DMS114 treated with DMSO at 0.1 percent for 48 hours (cell line): ENCODE data around the gene PLEKHA8.
"Not testable (repeated sequence)": the region's sequence is repeated elsewhere in the genome, so short reads cannot be mapped to it uniquely, and the experiment has no call there.

Source experiments
- DNase-seq: peaks from one replicate; lab custom pipeline; 2025; ENCODE audit not compliant: unreplicated experiment; lab: John Stamatoyannopoulos, UW

Gene PLEKHA8

DNA sequence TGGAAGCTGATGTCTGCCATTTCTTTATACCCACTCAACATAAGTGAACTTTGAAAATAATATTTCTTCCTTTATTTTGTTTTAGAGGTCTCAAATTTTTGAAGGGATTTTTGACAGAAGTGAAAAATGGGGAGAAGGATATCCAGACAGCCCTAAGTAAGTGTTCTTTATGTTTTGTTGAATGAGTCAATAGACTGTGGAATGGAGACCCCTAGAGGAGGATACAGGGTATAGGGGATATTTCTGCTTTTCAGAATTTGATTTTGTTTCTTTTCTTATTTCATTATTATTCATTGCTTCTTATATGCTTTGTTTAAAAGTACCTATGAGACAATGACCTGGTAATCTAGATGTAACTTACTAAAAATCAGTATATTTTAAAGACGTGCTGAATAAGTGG is 34.4 kb downstream of the PLEKHA8 start:
- peak; percentile 34 for DNase-seq

- no peak for DNase-seq
Observed at GRCh38 chr7:30065746-30066145, 37.5 kb downstream of the PLEKHA8 start.

- no peak for DNase-seq
Observed at GRCh38 chr7:30066687-30067086, 38.5 kb downstream of the PLEKHA8 start.

- DNase-seq, result no peak
Observed at GRCh38 chr7:30068117-30068516, 39.9 kb downstream of the PLEKHA8 start.

DNA sequence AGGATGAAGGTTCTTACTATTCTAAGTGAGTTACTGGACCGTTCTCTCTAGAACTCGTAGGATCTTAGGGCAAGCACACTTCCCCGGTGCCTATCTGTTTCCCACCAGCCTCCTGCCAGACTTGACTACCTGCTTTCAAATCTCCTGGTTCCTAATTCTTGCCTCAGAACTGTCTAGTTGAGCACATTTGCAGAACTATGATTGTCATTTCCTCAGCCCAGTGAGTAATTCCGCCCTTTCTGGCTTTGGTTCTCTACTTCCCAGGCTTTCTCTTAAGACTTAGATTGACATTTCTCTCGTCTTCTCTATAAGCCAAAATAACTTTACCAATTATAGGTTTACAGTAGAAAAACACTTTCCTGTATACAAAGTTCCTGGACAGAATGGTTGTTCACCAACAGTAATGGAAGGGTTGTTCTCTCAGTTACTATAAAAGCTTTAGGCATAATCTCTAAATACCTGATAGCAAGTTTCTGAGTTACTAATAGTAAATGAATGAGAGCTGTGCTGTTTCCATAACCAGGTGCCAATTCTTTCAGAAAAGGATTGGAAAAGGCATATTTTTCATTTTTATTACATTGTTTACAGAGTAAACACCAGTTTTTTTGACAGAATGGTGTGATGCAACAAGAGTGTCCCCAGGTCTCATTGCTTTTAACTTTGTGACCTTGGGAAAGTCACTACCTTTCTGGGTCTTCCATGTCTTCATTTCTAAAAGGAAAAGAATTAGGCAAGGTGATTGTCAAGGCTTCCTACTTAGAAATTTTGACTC is 41.1 kb downstream of the PLEKHA8 start:
- no peak for DNase-seq

GRCh38 chr7:30070052-30070451 is 41.8 kb downstream of the PLEKHA8 start:
- no peak for DNase-seq

GRCh38 chr7:30072735-30073134 is 44.5 kb downstream of the PLEKHA8 start:
- no peak for DNase-seq

GRCh38 chr7:30074422-30075030 is 46.3 kb downstream of the PLEKHA8 start:
- peak; percentile 12 for DNase-seq

DNA sequence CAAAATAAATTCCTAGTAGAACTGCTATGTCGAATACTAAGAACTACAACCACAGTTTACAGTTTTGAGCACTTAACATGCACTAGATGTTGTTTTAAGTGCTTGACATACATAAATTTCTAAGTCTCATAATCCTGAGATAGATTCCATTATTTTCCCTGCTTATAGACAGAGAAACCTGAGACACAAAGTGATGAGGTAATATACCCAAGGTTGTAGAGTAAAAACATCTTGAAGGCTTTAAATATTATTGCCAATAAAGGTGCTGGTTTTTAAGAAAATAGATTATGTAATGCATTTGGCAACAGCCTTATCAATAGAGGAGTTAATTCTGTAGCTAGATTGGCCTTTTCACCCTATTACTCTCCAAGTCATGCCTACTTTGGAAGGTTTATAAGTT is 48.2 kb downstream of the PLEKHA8 start:
- no peak for DNase-seq

DNA sequence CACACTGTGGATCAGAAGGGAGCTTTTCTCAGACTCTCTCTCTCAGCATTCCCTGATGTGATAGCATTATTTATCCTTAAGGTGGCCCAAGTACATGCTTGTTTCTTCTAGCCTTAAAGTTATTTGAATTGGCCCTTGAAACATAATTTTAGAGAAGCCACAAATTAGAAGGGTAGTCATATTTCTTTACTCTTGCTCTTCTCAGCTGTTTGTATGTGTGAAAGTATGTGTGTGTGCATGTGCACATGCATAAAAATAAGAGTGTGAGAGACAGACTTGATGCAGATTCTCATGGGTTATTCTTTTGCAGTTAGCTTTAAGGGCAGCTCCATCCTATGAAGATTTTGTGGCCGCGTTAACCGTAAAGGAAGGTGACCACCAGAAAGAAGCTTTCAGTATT is 50.1 kb downstream of the PLEKHA8 start:
- no peak for DNase-seq

- no peak for DNase-seq
Observed at GRCh38 chr7:30079880-30080279, 51.7 kb downstream of the PLEKHA8 start.

- no peak for DNase-seq
Observed at GRCh38 chr7:30080818-30081217, 52.6 kb downstream of the PLEKHA8 start.

DNA sequence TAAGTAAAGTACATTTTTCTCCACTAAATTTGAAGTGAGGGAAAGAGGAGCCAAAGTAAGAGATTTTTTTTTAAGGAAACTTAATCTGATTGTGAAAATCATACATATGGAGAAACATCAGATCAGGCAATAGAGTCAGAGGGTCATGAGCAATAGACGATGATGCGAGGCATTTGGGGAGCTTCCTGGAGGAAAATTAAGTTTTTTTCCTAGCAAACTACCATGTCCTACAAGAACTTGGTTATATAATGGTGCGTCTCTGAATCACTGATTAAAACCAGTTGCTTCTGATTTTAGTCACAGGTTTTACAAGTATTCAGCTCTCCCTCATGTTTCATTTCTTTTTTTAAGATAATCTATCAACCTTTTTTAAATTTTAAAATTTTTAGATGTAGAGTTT is 54.5 kb downstream of the PLEKHA8 start:
- no peak for DNase-seq

DNA sequence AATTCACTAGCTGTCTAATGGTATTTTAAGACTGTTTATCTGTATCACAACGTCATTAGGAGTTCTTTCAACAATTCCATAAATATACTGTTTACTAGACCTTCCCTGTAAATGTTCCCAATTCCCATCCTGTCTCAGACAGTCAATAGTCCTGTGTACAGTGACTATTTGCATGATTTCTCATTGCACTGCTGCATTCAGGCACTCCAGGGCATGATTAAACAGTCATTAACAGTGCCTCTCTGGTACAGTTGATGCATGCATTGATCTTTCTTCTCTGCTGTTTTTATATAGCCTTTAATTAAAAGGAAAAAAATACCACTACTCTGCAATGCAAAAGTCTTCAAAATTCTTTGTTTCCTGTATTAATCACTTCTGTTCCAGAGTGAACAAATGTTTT is 55.1 kb downstream of the PLEKHA8 start:
- DNase-seq, result no peak

DNA sequence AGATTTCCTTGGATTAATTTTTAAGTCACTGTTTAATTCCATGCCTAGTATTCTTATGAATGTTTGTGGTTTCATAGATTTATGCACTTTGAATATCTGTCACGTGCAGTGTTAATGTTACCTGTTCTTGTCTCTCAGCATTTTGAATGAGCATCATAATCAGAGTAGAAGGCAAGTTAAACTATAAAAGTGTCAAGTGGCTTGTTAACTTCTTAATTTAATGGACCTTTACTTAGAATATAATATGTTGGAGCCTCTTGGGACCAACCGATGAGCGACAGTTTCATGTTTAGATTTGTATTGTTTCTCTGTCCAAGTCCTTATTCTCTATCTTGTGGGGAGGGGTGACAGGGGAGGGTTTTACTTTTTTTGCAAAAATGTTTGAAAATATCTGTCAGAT is 56.0 kb downstream of the PLEKHA8 start:
- DNase-seq, result no peak

- DNase-seq, result no peak
Observed at GRCh38 chr7:30086529-30086928, 58.3 kb downstream of the PLEKHA8 start.

GRCh38 chr7:30087371-30087770 is 59.2 kb downstream of the PLEKHA8 start:
- no peak for DNase-seq

DNA sequence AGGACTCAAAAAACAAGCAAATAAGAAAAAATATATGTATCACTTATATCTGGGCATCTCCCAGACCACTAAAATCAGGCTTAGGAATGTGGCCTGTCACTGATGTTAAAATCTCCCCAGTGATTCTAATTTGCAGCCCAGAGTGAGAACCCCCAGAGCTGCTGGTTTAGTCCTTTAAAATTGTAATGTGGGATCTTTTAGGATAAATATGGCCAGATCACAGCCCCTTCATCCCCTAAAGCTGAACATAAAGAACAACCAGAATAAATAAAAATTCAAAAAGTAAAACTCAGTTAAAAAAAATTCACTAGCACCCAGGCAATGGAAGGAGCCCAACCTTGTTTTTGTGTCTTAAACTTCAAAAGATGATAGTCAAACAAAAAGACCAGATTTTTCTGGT is 60.1 kb downstream of the PLEKHA8 start:
- no peak for DNase-seq

DNA sequence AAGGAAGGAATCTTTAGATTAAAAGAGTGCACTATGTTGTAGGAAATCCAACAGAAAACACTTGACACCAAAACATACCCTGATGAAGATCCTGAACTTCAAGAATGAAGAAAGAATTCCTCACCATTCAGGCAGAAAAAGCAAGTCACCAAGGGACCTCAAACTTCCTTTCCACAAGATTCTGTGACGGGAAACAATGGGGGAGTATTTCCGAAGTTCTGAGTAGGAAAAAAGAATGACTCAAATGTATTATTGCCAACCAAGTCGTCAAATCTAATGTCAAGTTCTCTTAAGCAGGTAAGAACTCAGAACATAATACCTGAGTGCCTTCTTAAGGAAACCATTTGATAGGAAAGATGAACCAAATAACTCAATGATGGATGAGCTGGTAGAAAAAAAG is 61.9 kb downstream of the PLEKHA8 start:
- no peak for DNase-seq

DNA sequence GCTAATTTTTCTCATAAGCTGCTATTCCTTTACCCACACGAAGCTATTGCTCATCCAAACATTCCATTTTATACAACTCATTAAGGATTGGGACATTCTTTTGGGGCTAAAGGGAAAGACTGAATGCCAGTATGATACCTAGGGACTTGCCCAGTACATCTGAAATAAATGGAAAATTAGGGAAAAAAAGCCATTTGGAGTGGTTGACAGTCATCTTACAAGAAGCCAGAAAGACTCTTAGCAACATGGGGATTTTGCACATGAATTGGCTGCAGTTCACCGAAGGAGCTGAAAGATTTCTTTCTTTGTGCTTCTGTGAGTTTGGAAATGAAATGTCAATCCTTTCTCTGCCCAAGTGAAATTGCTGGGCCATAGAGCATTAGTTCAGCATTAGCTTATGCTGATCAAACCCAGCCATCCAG is 63.3 kb downstream of the PLEKHA8 start:
- DNase-seq, result no peak

- no peak for DNase-seq
Observed at GRCh38 chr7:30091987-30092386, 63.8 kb downstream of the PLEKHA8 start.

DNA sequence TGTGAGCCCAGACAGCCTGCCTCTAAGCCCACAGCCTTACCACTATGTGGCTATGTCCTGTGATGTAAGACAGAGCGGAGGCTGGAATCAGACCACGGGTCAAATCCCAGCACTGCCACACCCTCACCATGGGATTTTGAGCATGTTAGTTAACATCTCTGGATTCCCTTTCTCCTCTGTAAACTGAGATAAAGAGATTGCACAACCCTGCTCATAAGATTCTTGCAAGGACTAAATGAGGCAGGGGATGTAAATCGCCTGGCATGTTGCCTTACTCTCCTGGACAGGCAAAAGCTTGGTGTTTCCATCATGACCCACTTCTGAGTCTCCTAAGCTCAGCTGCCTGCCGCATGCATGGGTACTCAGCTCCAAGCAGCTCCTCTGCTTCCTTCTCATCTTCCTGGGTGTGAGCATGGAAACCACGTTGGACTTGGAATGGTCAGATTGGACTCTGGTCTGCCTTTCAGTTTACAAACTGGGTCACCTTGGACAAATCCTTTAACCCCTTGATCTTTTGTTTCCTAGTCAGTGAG is 65.3 kb downstream of the PLEKHA8 start:
- DNase-seq, result no peak

- not testable (repeated sequence) for DNase-seq
Observed at GRCh38 chr7:30098599-30098998, 70.4 kb downstream of the PLEKHA8 start.
